GM23338 (cell line): ENCODE measurements around the gene CEP192. TPM values are rescaled to one million over a fixed set of nuclear protein-coding genes. Genes with fewer than 3 reads are reported as not detected.

ENCODE experiments used
- ATAC-seq: fragments of 200-7000 bp; cut with Tn5 transposase; 3 replicates; pipeline ENCODE4 v1.9.1; 2020
- DNase-seq: peaks from one replicate; pipeline ENCODE4 v3.0.0-alpha.2; 2015; ENCODE audit warnings: low spot score
- H2AFZ ChIP-seq: fragments of 200-600 bp; sonication (generic); 2 replicates; pipeline ENCODE4 v1.8.0; 2016; ENCODE audit warnings: antibody characterized with exemption, mild to moderate bottlenecking, moderate library complexity
- H3F3A ChIP-seq: fragments of 200-600 bp; sonication (generic); replicated peaks from 2 replicates; pipeline ENCODE4 v1.8.0; 2017; ENCODE audit warnings: antibody characterized with exemption, mixed run types, low read depth
- H3K27ac ChIP-seq: fragments of 200-600 bp; sonication (generic); 2 replicates; pipeline ENCODE4 v1.6.1; 2016; ENCODE audit warnings: low read depth
- H3K27me3 ChIP-seq: fragments of 200-600 bp; sonication (generic); 2 replicates; pipeline ENCODE4 v1.8.0; 2016; ENCODE audit warnings: mild to moderate bottlenecking, mixed run types, moderate library complexity; ENCODE audit not compliant: insufficient read depth
- H3K36me3 ChIP-seq: fragments of 200-600 bp; sonication (generic); 2 replicates; pipeline ENCODE4 v1.8.0; 2016; ENCODE audit warnings: mild to moderate bottlenecking; ENCODE audit not compliant: insufficient read depth
- H3K4me1 ChIP-seq: fragments of 200-600 bp; sonication (generic); 2 replicates; pipeline ENCODE4 v1.8.0; 2016; ENCODE audit warnings: mild to moderate bottlenecking, moderate library complexity; ENCODE audit not compliant: insufficient read depth
- H3K4me2 ChIP-seq: fragments of 200-600 bp; sonication (generic); 2 replicates; pipeline ENCODE4 v1.7.1; 2017; ENCODE audit warnings: mixed run types
- H3K4me3 ChIP-seq: fragments of 200-600 bp; sonication (generic); 2 replicates; pipeline ENCODE4 v1.6.1; 2016; ENCODE audit warnings: mixed run types
- H3K79me2 ChIP-seq: fragments of 200-600 bp; sonication (generic); replicated peaks from 2 replicates; pipeline ENCODE4 v1.8.0; 2017; ENCODE audit warnings: mild to moderate bottlenecking; ENCODE audit not compliant: insufficient read depth
- H3K9me2 ChIP-seq: fragments of 200-600 bp; sonication (generic); 2 replicates; pipeline ENCODE4 v1.8.0; 2017; ENCODE audit not compliant: insufficient read depth
- H4K20me1 ChIP-seq: fragments of 200-600 bp; sonication (generic); replicated peaks from 2 replicates; pipeline ENCODE4 v1.8.0; 2017; ENCODE audit warnings: mild to moderate bottlenecking; ENCODE audit not compliant: insufficient read depth
- H3K27ac Mint-ChIP-seq: 2 replicates; pipeline ENCODE4 v1.8.0; 2020; ENCODE audit warnings: inconsistent platforms, mild to moderate bottlenecking, moderate library complexity, mixed read lengths
- H3K27me3 Mint-ChIP-seq: 3 replicates; pipeline ENCODE4 v1.8.0; 2022; ENCODE audit warnings: low read depth, mild to moderate bottlenecking, moderate library complexity, mixed read lengths, inconsistent platforms; ENCODE audit not compliant: insufficient read depth, poor library complexity
- H3K36me3 Mint-ChIP-seq: 3 replicates; pipeline ENCODE4 v1.8.0; 2021; ENCODE audit warnings: low read depth, mild to moderate bottlenecking, inconsistent platforms, moderate library complexity, mixed read lengths
- H3K4me1 Mint-ChIP-seq: 3 replicates; pipeline ENCODE4 v1.8.0; 2020; ENCODE audit warnings: mild to moderate bottlenecking, inconsistent platforms, mixed read lengths
- H3K4me3 Mint-ChIP-seq: 3 replicates; pipeline ENCODE4 v1.8.0; 2021; ENCODE audit warnings: moderate library complexity, mild to moderate bottlenecking, inconsistent platforms, mixed read lengths
- H3K9me3 Mint-ChIP-seq: 3 replicates; pipeline ENCODE4 v1.8.0; 2020; ENCODE audit warnings: moderate library complexity, mild to moderate bottlenecking, inconsistent platforms, mixed read lengths
- CREB1 ChIP-seq: fragments of 250-450 bp; sonication (Bioruptor Pico); IDR thresholded peaks from 2 replicates; pipeline ENCODE4 v1.5.0; 2020; ENCODE audit warnings: low read depth, mild to moderate bottlenecking, moderate library complexity
- ETS1 ChIP-seq: IDR thresholded peaks from 2 replicates; pipeline ENCODE4 v1.6.1; 2016; ENCODE audit warnings: antibody characterized with exemption
- EZH2 ChIP-seq: fragments of 200-600 bp; sonication (generic); IDR thresholded peaks from one replicate; pipeline ENCODE4 v1.8.0; 2017; ENCODE audit warnings: antibody characterized with exemption, mild to moderate bottlenecking, low read depth; ENCODE audit not compliant: unreplicated experiment
- EZH2phosphoT487 ChIP-seq: fragments of 200-600 bp; sonication (generic); IDR thresholded peaks from one replicate; pipeline ENCODE4 v1.8.1; 2018; ENCODE audit warnings: antibody characterized with exemption; ENCODE audit not compliant: unreplicated experiment
- JUNB ChIP-seq: IDR thresholded peaks from one replicate; pipeline ENCODE4 v1.6.1; 2016; ENCODE audit warnings: antibody characterized with exemption; ENCODE audit not compliant: unreplicated experiment
- NANOG ChIP-seq: IDR thresholded peaks from 2 replicates; pipeline ENCODE4 v1.6.1; 2016; ENCODE audit warnings: antibody characterized with exemption, borderline replicate concordance
- POLR2AphosphoS5 ChIP-seq: IDR thresholded peaks from 2 replicates; pipeline ENCODE4 v1.6.1; 2016; ENCODE audit warnings: antibody characterized with exemption, low read depth
- STAT1 ChIP-seq: IDR thresholded peaks from one replicate; pipeline ENCODE4 v1.6.1; 2016; ENCODE audit warnings: antibody characterized with exemption; ENCODE audit not compliant: unreplicated experiment
- ZNF114 ChIP-seq: fragments of 250-450 bp; sonication (Bioruptor Pico); IDR thresholded peaks from 2 replicates; pipeline ENCODE4 v1.5.0; 2020; ENCODE audit warnings: mild to moderate bottlenecking, moderate library complexity
- ZNF331 ChIP-seq: fragments of 250-450 bp; sonication (Bioruptor Pico); IDR thresholded peaks from 2 replicates; pipeline ENCODE4 v1.5.0; 2020; ENCODE audit warnings: low read depth, mild to moderate bottlenecking, moderate library complexity
- polyA plus RNA-seq: library from polyadenylated mRNA; unstranded; fragments of >200 nt; fragmentation: Nextera tagmentation; extraction: Ambion mirVana; gene quantifications from 2 replicates; pipeline ENCODE4 v1.2.1, GENCODE V29; 2016
- total RNA-seq: library from RNA; depleted of rRNA; stranded (reverse); fragments of >200 nt; shearing (Covaris generic); gene quantifications from 2 replicates; pipeline ENCODE4 v1.2.3, GENCODE V29; 2014
- TF ChIP-seq, protein P1 (sequence below): fragments of 250-450 bp; sonication (Bioruptor Pico); IDR thresholded peaks from 2 replicates; pipeline ENCODE4 v1.5.0; 2020; ENCODE audit warnings: mild to moderate bottlenecking, moderate library complexity
- TF ChIP-seq, protein P2 (sequence below): IDR thresholded peaks from one replicate; pipeline ENCODE4 v1.6.1; 2018; ENCODE audit warnings: antibody characterized with exemption; ENCODE audit not compliant: unreplicated experiment
- TF ChIP-seq, protein P3 (sequence below), 2 experiments: fragments of 200-600 bp in 1 of 2; sonication (generic) in 1 of 2; conservative IDR thresholded peaks; 2 replicates each; pipeline versions ENCODE4 v1.5.1 to v1.6.1; 2016 to 2017; ENCODE audit warnings: antibody characterized with exemption in 2 of 2, low read depth in 2 of 2, mild to moderate bottlenecking in 2 of 2, moderate library complexity in 1 of 2

CEP192 gene
- total and polyA plus RNA-seq, 2 experiments from 2014 or later, result 15.2 to 30.6 TPM

- TF ChIP-seq, protein P1, sequence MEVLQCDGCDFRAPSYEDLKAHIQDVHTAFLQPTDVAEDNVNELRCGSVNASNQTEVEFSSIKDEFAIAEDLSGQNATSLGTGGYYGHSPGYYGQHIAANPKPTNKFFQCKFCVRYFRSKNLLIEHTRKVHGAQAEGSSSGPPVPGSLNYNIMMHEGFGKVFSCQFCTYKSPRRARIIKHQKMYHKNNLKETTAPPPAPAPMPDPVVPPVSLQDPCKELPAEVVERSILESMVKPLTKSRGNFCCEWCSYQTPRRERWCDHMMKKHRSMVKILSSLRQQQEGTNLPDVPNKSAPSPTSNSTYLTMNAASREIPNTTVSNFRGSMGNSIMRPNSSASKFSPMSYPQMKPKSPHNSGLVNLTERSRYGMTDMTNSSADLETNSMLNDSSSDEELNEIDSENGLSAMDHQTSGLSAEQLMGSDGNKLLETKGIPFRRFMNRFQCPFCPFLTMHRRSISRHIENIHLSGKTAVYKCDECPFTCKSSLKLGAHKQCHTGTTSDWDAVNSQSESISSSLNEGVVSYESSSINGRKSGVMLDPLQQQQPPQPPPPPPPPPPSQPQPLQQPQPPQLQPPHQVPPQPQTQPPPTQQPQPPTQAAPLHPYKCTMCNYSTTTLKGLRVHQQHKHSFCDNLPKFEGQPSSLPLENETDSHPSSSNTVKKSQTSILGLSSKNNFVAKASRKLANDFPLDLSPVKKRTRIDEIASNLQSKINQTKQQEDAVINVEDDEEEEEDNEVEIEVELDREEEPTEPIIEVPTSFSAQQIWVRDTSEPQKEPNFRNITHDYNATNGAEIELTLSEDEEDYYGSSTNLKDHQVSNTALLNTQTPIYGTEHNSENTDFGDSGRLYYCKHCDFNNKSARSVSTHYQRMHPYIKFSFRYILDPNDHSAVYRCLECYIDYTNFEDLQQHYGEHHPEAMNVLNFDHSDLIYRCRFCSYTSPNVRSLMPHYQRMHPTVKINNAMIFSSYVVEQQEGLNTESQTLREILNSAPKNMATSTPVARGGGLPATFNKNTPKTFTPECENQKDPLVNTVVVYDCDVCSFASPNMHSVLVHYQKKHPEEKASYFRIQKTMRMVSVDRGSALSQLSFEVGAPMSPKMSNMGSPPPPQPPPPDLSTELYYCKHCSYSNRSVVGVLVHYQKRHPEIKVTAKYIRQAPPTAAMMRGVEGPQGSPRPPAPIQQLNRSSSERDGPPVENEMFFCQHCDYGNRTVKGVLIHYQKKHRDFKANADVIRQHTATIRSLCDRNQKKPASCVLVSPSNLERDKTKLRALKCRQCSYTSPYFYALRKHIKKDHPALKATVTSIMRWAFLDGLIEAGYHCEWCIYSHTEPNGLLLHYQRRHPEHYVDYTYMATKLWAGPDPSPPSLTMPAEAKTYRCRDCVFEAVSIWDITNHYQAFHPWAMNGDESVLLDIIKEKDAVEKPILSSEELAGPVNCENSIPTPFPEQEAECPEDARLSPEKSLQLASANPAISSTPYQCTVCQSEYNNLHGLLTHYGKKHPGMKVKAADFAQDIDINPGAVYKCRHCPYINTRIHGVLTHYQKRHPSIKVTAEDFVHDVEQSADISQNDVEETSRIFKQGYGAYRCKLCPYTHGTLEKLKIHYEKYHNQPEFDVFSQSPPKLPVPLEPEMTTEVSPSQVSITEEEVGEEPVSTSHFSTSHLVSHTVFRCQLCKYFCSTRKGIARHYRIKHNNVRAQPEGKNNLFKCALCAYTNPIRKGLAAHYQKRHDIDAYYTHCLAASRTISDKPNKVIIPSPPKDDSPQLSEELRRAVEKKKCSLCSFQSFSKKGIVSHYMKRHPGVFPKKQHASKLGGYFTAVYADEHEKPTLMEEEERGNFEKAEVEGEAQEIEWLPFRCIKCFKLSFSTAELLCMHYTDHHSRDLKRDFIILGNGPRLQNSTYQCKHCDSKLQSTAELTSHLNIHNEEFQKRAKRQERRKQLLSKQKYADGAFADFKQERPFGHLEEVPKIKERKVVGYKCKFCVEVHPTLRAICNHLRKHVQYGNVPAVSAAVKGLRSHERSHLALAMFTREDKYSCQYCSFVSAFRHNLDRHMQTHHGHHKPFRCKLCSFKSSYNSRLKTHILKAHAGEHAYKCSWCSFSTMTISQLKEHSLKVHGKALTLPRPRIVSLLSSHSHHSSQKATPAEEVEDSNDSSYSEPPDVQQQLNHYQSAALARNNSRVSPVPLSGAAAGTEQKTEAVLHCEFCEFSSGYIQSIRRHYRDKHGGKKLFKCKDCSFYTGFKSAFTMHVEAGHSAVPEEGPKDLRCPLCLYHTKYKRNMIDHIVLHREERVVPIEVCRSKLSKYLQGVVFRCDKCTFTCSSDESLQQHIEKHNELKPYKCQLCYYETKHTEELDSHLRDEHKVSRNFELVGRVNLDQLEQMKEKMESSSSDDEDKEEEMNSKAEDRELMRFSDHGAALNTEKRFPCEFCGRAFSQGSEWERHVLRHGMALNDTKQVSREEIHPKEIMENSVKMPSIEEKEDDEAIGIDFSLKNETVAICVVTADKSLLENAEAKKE, result no peak
- no peak for TF ChIP-seq CREB1 (CRISPR knock-in tag)
- TF ChIP-seq, protein P2, sequence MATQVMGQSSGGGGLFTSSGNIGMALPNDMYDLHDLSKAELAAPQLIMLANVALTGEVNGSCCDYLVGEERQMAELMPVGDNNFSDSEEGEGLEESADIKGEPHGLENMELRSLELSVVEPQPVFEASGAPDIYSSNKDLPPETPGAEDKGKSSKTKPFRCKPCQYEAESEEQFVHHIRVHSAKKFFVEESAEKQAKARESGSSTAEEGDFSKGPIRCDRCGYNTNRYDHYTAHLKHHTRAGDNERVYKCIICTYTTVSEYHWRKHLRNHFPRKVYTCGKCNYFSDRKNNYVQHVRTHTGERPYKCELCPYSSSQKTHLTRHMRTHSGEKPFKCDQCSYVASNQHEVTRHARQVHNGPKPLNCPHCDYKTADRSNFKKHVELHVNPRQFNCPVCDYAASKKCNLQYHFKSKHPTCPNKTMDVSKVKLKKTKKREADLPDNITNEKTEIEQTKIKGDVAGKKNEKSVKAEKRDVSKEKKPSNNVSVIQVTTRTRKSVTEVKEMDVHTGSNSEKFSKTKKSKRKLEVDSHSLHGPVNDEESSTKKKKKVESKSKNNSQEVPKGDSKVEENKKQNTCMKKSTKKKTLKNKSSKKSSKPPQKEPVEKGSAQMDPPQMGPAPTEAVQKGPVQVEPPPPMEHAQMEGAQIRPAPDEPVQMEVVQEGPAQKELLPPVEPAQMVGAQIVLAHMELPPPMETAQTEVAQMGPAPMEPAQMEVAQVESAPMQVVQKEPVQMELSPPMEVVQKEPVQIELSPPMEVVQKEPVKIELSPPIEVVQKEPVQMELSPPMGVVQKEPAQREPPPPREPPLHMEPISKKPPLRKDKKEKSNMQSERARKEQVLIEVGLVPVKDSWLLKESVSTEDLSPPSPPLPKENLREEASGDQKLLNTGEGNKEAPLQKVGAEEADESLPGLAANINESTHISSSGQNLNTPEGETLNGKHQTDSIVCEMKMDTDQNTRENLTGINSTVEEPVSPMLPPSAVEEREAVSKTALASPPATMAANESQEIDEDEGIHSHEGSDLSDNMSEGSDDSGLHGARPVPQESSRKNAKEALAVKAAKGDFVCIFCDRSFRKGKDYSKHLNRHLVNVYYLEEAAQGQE, result no peak
- TF ChIP-seq STAT1, result no peak
- no peak for TF ChIP-seq EZH2phosphoT487
- no peak for TF ChIP-seq JUNB
- no peak for TF ChIP-seq EZH2
- TF ChIP-seq ETS1, result no peak
- no peak for TF ChIP-seq POLR2AphosphoS5
- TF ChIP-seq, protein P3, sequence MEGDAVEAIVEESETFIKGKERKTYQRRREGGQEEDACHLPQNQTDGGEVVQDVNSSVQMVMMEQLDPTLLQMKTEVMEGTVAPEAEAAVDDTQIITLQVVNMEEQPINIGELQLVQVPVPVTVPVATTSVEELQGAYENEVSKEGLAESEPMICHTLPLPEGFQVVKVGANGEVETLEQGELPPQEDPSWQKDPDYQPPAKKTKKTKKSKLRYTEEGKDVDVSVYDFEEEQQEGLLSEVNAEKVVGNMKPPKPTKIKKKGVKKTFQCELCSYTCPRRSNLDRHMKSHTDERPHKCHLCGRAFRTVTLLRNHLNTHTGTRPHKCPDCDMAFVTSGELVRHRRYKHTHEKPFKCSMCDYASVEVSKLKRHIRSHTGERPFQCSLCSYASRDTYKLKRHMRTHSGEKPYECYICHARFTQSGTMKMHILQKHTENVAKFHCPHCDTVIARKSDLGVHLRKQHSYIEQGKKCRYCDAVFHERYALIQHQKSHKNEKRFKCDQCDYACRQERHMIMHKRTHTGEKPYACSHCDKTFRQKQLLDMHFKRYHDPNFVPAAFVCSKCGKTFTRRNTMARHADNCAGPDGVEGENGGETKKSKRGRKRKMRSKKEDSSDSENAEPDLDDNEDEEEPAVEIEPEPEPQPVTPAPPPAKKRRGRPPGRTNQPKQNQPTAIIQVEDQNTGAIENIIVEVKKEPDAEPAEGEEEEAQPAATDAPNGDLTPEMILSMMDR (conservative IDR thresholded peaks at IDR 0.05; ENCODE audit: low read depth in 2 of 2), result no peak
- no peak for TF ChIP-seq ZNF114
- TF ChIP-seq ZNF331 (CRISPR knock-in tag), result no peak
- TF ChIP-seq NANOG, result no peak
- ATAC-seq (no peak), DNase-seq (no peak)
- H3K27ac Mint-ChIP-seq, result no peak overlapping the region
- Histone ChIP-seq H3K36me3 (peaks cover 6% of the 10 kb centered on the region), H3K4me2 (no peak overlapping the region), H3K27me3 (peaks cover 21% of the 10 kb centered on the region), H3K79me2 (no peaks in the 10 kb centered on the region), H2AFZ (no peak overlapping the region), H3K27ac (no peak overlapping the region), H3K4me1 (peaks cover 6% of the 10 kb centered on the region; the same call in 1 of the 2 replicates), H3F3A (peaks cover 3% of the 10 kb centered on the region; the same call in 1 of the 2 replicates), H3K4me3 (no peak overlapping the region), H4K20me1 (no peaks in the 10 kb centered on the region), H3K9me2 (0 out of 2 replicates have a peak, but pooled peaks cover 4% of the 10 kb centered on the region)
- peaks cover 17% of the 10 kb centered on the region for H3K27me3 Mint-ChIP-seq
- H3K4me1 Mint-ChIP-seq, result peaks cover 3% of the 10 kb centered on the region; the same call in 2 of the 3 replicates
- H3K36me3 Mint-ChIP-seq, result peaks cover 19% of the 10 kb centered on the region
- H3K9me3 Mint-ChIP-seq, result peaks cover 27% of the 10 kb centered on the region
- H3K4me3 Mint-ChIP-seq, result no peak overlapping the region
Measured at GRCh38 chr18:13141209-13141608, 150.0 kb downstream of the CEP192 start.
